Neural progenitor cell (in vitro differentiated cells): ENCODE results near the gene EGLN3. TPM values are rescaled to one million over a fixed set of nuclear protein-coding genes. Genes with fewer than 3 reads are reported as not detected.

Source experiments
- DNase-seq: peaks from one replicate; pipeline ENCODE4 v3.0.0-alpha.2; 2016; ENCODE audit warnings: low spot score
- H2AFZ ChIP-seq: fragments of 200-600 bp; sonication (generic); replicated peaks from 2 replicates; pipeline ENCODE4 v1.6.1; 2016; ENCODE audit warnings: antibody characterized with exemption
- H3F3A ChIP-seq: fragments of 200-600 bp; sonication (generic); 2 replicates; pipeline ENCODE4 v1.6.1; 2016; ENCODE audit warnings: antibody characterized with exemption, low read depth
- H3K27ac ChIP-seq: fragments of 200-600 bp; sonication (generic); 2 replicates; pipeline ENCODE4 v1.5.1; 2016; ENCODE audit warnings: mild to moderate bottlenecking
- H3K27me3 ChIP-seq: fragments of 200-600 bp; sonication (generic); 2 replicates; pipeline ENCODE4 v1.6.1; 2016; ENCODE audit warnings: mild to moderate bottlenecking, moderate library complexity
- H3K36me3 ChIP-seq: fragments of 200-600 bp; sonication (generic); 2 replicates; pipeline ENCODE4 v1.5.1; 2016
- H3K4me1 ChIP-seq: fragments of 200-600 bp; sonication (generic); 2 replicates; pipeline ENCODE4 v1.6.1; 2016; ENCODE audit warnings: mixed run types
- H3K4me2 ChIP-seq: fragments of 200-600 bp; sonication (generic); 2 replicates; pipeline ENCODE4 v1.6.1; 2016
- H3K4me3 ChIP-seq: fragments of 200-600 bp; sonication (generic); 2 replicates; pipeline ENCODE4 v1.5.1; 2016
- H3K79me2 ChIP-seq: fragments of 200-600 bp; sonication (generic); 2 replicates; pipeline ENCODE4 v1.6.1; 2016; ENCODE audit warnings: low read depth
- H3K9ac ChIP-seq: fragments of 200-600 bp; sonication (generic); 2 replicates; pipeline ENCODE4 v1.6.1; 2016
- H3K9me3 ChIP-seq: fragments of 200-600 bp; sonication (generic); 2 replicates; pipeline ENCODE4 v1.5.1; 2016; ENCODE audit warnings: low read depth
- H4K20me1 ChIP-seq: fragments of 200-600 bp; sonication (generic); 2 replicates; pipeline ENCODE4 v1.6.1; 2016; ENCODE audit warnings: low read depth
- H3K27ac Mint-ChIP-seq: 3 replicates; pipeline ENCODE4 v1.8.0; 2021; ENCODE audit warnings: mixed read lengths
- H3K27me3 Mint-ChIP-seq: 2 replicates; pipeline ENCODE4 v1.8.0; 2022; ENCODE audit warnings: low read depth, mild to moderate bottlenecking, inconsistent platforms, moderate library complexity, mixed read lengths; ENCODE audit not compliant: insufficient read depth
- H3K36me3 Mint-ChIP-seq: 3 replicates; pipeline ENCODE4 v1.8.0; 2021; ENCODE audit warnings: mixed read lengths
- H3K4me1 Mint-ChIP-seq: 3 replicates; pipeline ENCODE4 v1.8.0; 2021; ENCODE audit warnings: mixed read lengths
- H3K4me3 Mint-ChIP-seq: 3 replicates; pipeline ENCODE4 v1.8.0; 2021; ENCODE audit warnings: mild to moderate bottlenecking, moderate library complexity, mixed read lengths
- H3K9me3 Mint-ChIP-seq: 3 replicates; pipeline ENCODE4 v1.8.0; 2020; ENCODE audit warnings: mixed read lengths
- CTCF ChIP-seq: fragments of 200-600 bp; sonication (generic); IDR thresholded peaks from 2 replicates; pipeline ENCODE4 v1.5.1; 2017; ENCODE audit warnings: antibody characterized with exemption, mild to moderate bottlenecking
- EZH2 ChIP-seq: fragments of 200-600 bp; sonication (generic); IDR thresholded peaks from 2 replicates; pipeline ENCODE4 v1.6.1; 2017; ENCODE audit warnings: antibody characterized with exemption, mild to moderate bottlenecking, moderate library complexity
- EZH2phosphoT487 ChIP-seq: fragments of 200-600 bp; sonication (generic); IDR thresholded peaks from 2 replicates; pipeline ENCODE4 v1.6.1; 2017; ENCODE audit warnings: antibody characterized with exemption
- total RNA-seq: library from RNA; depleted of rRNA; stranded (reverse); fragments of >200 nt; gene quantifications from 2 replicates; pipeline ENCODE4 v1.2.3, GENCODE V29; 2015; ENCODE audit warnings: low replicate concordance

The EGLN3 gene
- total RNA-seq, 1 donor from 2014 or later: 73.5 TPM

- H3K9me3 ChIP-seq: peaks cover 6% of the 10 kb centered on the region
- Mint-ChIP-seq H3K27me3 (peaks cover 10% of the 10 kb centered on the region), H3K4me3 (no peak overlapping the region), H3K9me3 (peaks cover 30% of the 10 kb centered on the region), H3K27ac (no peak overlapping the region), H3K4me1 (peaks cover 16% of the 10 kb centered on the region), H3K36me3 (no peaks in the 10 kb centered on the region)
- H3K9ac ChIP-seq: no peak overlapping the region
- peaks cover 23% of the 10 kb centered on the region for H3F3A ChIP-seq
- peaks cover 3% of the 10 kb centered on the region for H3K36me3 ChIP-seq
- H2AFZ ChIP-seq: no peak overlapping the region
- no peak for DNase-seq
- no peak overlapping the region for H3K27ac ChIP-seq
- H3K4me3 ChIP-seq: no peak overlapping the region
- TF ChIP-seq CTCF (no peak), EZH2 (no peak), EZH2phosphoT487 (no peak)
- peaks cover 42% of the 10 kb centered on the region for H3K4me1 ChIP-seq
- H3K79me2 ChIP-seq: no peaks in the 10 kb centered on the region
- no peaks in the 10 kb centered on the region for H4K20me1 ChIP-seq
- peaks cover 3% of the 10 kb centered on the region for H3K27me3 ChIP-seq
- no peak overlapping the region for H3K4me2 ChIP-seq
These were observed 16.3 kb upstream of the EGLN3 start for GRCh38 chr14:33967138-33967537.

GRCh38 chr14:33966276-33966675 is 15.4 kb upstream of the EGLN3 start:
- Histone ChIP-seq H3K27me3 (peaks cover 3% of the 10 kb centered on the region), H3K4me2 (no peak overlapping the region), H3K36me3 (peaks cover 3% of the 10 kb centered on the region), H4K20me1 (no peaks in the 10 kb centered on the region), H3K4me3 (no peak overlapping the region), H3F3A (peaks cover 19% of the 10 kb centered on the region), H3K9me3 (peaks cover 6% of the 10 kb centered on the region), H3K9ac (no peak overlapping the region), H3K27ac (no peak overlapping the region), H2AFZ (no peak overlapping the region), H3K4me1 (peaks cover 39% of the 10 kb centered on the region), H3K79me2 (no peaks in the 10 kb centered on the region)
- H3K4me1 Mint-ChIP-seq: peaks cover 15% of the 10 kb centered on the region
- no peak overlapping the region for H3K27ac Mint-ChIP-seq
- no peak overlapping the region for H3K4me3 Mint-ChIP-seq
- H3K36me3 Mint-ChIP-seq: no peaks in the 10 kb centered on the region
- H3K27me3 Mint-ChIP-seq: peaks cover 11% of the 10 kb centered on the region
- TF ChIP-seq CTCF: no peak
- TF ChIP-seq EZH2phosphoT487: no peak
- TF ChIP-seq EZH2: no peak
- peaks cover 31% of the 10 kb centered on the region for H3K9me3 Mint-ChIP-seq
- DNase-seq: no peak

GRCh38 chr14:33964599-33965317 is 13.9 kb upstream of the EGLN3 start:
- no peak overlapping the region for H2AFZ ChIP-seq
- H3F3A ChIP-seq: peaks cover 19% of the 10 kb centered on the region
- H3K4me1 ChIP-seq: peaks cover 41% of the 10 kb centered on the region
- TF ChIP-seq CTCF: no peak
- no peak for TF ChIP-seq EZH2
- no peak for TF ChIP-seq EZH2phosphoT487
- peak overlapping the region; percentile 67 for H3K27ac Mint-ChIP-seq
- H4K20me1 ChIP-seq: no peaks in the 10 kb centered on the region
- no peaks in the 10 kb centered on the region for H3K79me2 ChIP-seq
- peaks cover 15% of the 10 kb centered on the region for H3K4me1 Mint-ChIP-seq
- peaks cover 19% of the 10 kb centered on the region for H3K9me3 Mint-ChIP-seq
- no peak overlapping the region for H3K9ac ChIP-seq
- peak; percentile 74 for DNase-seq
- peaks cover 1% of the 10 kb centered on the region for H3K27me3 ChIP-seq
- no peaks in the 10 kb centered on the region for H3K36me3 ChIP-seq
- no peak overlapping the region for H3K27ac ChIP-seq
- peaks cover under 1% of the 10 kb centered on the region for H3K9me3 ChIP-seq
- H3K27me3 Mint-ChIP-seq: peaks cover 8% of the 10 kb centered on the region
- H3K4me3 ChIP-seq: no peak overlapping the region
- H3K4me2 ChIP-seq: peak overlapping the region; percentile 57
- H3K4me3 Mint-ChIP-seq: no peak overlapping the region
- H3K36me3 Mint-ChIP-seq: no peaks in the 10 kb centered on the region
